Activated CD8-positive, alpha-beta memory T cell treated with anti-CD3 and anti-CD28 coated beads, Interleukin-2, amount 50 U/mL, for 24 hours (primary cell): ENCODE measurements around the gene CUL3.

Source experiments
- DNase-seq: peaks from one replicate; pipeline ENCODE4 v3.0.0-alpha.2; 2020; ENCODE audit errors: extremely low read depth

The CUL3 gene

GRCh38 chr2:224426656-224427055, 158.5 kb downstream of the CUL3 start:
- DNase-seq: no peak

- DNase-seq: no peak
These were observed 164.1 kb downstream of the CUL3 start for GRCh38 chr2:224421065-224421464.
